Measurements from ENCODE around the gene LPA.
"Not testable (repeated sequence)": the region's sequence is repeated elsewhere in the genome, so short reads cannot be mapped to it uniquely, and the experiment has no call there.

LPA gene, protein sequence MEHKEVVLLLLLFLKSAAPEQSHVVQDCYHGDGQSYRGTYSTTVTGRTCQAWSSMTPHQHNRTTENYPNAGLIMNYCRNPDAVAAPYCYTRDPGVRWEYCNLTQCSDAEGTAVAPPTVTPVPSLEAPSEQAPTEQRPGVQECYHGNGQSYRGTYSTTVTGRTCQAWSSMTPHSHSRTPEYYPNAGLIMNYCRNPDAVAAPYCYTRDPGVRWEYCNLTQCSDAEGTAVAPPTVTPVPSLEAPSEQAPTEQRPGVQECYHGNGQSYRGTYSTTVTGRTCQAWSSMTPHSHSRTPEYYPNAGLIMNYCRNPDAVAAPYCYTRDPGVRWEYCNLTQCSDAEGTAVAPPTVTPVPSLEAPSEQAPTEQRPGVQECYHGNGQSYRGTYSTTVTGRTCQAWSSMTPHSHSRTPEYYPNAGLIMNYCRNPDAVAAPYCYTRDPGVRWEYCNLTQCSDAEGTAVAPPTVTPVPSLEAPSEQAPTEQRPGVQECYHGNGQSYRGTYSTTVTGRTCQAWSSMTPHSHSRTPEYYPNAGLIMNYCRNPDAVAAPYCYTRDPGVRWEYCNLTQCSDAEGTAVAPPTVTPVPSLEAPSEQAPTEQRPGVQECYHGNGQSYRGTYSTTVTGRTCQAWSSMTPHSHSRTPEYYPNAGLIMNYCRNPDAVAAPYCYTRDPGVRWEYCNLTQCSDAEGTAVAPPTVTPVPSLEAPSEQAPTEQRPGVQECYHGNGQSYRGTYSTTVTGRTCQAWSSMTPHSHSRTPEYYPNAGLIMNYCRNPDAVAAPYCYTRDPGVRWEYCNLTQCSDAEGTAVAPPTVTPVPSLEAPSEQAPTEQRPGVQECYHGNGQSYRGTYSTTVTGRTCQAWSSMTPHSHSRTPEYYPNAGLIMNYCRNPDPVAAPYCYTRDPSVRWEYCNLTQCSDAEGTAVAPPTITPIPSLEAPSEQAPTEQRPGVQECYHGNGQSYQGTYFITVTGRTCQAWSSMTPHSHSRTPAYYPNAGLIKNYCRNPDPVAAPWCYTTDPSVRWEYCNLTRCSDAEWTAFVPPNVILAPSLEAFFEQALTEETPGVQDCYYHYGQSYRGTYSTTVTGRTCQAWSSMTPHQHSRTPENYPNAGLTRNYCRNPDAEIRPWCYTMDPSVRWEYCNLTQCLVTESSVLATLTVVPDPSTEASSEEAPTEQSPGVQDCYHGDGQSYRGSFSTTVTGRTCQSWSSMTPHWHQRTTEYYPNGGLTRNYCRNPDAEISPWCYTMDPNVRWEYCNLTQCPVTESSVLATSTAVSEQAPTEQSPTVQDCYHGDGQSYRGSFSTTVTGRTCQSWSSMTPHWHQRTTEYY (N-terminal part only)

DNA sequence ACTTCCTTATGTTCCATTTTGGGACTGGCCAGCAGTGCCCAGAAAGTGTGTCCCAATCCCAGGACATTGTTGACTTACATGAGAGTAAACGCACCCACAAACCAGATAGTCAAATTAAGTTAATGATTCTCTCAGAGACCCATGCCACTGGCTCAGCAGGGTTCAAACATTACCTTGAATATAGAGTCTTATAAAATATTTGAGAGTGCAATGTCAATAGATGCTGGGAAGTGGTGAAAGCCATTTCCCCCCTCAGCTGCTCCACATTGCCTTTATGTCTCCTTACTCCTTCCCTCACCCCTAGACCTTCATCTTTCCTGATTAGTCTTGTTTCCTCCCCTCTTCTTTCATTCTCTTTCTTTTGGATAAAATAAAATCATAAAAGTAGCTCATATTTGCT is at the start of gene LPA:
LPA (minus strand) TSS at position 78 of the 400 bp plus-strand sequence; CDS start at position 17, 61 bp downstream.
- DNase-seq (ENCODE audit: low spot score), result not testable (repeated sequence)

DNA sequence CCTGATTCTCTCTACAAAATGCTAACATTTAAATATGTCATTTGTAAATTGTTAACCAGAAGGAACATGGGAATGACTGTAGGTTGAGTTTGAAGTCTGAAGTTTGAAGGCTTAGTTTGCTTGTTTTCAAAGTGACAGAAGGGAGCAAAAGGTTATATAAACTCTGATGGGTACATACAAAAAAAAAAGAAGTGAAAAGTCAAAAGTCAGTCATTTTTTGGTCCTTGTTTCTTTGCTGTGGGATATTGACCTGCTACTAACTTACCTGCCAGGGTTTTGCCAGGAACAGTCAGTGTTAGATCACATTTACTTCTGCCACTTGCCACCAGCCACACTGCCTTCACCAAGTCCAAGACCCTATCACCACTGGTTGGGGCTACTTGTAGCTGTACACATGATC is 44.9 kb upstream of the LPA start:
- not testable (repeated sequence) for DNase-seq (ENCODE audit: low spot score)

DNA sequence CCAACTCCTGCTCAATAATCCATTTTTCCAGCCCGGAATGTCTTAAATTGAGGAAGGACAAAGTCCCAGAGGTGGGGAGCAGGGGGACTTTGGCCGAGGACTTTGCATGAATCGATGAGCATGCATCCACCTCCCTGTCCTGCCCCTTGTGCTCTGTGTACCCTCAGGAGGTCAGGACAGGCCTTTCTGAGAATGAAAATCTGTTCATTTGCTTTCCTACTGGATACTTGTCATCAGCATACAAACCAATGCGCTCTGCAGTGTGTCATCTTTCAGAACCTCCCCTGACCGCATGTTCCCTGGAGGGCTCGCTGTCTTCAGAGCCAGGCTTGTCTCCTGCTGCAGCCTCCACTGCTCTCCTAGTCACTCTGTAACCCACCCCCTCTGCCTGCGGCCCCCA is 40.6 kb upstream of the LPA start:
- not testable (repeated sequence) for DNase-seq (ENCODE audit: low spot score)

DNA sequence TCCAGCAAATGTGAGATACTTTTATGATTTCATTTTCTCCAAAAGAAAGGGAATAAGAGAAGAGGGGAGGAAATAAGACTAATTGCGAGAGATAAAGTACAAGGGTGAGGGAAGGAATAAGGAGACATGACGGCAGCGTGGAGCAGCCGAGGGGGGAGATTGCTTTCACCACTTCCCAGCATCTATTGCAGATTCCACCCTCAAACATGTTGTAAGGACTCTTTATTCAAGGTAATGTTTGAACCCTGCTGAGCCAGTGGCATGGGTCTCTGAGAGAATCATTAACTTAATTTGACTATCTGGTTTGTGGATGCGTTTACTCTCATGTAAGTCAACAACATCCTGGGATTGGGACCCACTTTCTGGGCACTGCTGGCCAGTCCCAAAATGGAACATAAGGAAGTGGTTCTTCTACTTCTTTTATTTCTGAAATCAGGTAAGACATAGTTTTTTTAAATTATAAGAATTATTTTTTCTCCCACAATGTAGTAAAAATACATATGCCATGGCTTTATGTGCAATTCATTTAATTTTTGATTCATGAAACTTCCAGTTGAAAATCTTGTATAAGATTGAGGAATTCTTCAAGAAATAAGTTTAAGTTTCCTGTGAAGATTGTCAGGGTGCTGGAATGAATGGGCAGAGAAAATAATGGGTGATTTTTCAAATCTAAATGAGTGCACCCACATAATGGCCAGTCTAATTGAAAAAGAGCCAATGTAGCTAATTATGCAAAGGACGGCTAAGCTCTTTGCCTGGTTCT is 38.0 kb upstream of the LPA start, which contains the start of gene PLG:
PLG (plus strand) TSS at position 327 of the 763 bp plus-strand sequence; CDS start at position 388, 61 bp downstream.
- not testable (repeated sequence) for DNase-seq (ENCODE audit: low spot score)

DNA sequence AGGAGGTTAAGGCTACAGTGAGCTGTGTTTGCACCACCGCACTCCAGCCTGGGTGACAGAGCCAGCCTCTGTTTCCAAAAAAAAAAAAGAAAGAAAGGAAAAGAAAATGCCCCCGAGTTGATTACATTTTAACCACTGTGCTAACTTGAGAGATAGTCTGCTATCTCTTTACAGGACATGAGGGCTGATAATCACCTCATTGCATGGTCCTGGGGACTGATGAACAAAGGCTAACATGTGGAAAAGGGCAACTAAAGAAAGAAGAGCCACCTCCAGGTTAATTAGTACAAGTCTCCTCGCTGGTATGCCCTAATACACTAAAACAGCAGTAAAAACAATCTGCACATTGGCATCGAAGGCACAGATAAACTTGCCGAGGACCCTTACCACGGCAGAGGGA is 33.8 kb upstream of the LPA start:
- no peak for DNase-seq (ENCODE audit: low spot score)

DNA sequence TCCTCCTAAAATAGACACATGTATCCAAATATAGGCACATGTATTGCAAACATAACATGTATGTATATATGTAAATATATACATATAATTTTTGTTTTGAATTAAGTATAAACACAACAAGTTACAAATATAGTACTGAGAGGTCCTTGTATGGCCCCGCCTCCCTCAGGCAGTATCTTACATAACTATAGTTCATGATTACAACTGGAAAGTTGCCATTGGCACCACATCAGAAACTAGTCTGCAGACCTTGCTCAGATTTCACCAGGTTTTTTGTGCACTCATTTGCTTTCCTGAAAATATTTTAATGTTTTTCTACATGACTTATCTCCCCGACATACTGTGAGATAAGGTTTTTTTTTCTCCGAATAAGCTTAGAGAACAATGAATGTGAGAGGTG is 32.8 kb upstream of the LPA start:
- not testable (repeated sequence) for DNase-seq (ENCODE audit: low spot score)

DNA sequence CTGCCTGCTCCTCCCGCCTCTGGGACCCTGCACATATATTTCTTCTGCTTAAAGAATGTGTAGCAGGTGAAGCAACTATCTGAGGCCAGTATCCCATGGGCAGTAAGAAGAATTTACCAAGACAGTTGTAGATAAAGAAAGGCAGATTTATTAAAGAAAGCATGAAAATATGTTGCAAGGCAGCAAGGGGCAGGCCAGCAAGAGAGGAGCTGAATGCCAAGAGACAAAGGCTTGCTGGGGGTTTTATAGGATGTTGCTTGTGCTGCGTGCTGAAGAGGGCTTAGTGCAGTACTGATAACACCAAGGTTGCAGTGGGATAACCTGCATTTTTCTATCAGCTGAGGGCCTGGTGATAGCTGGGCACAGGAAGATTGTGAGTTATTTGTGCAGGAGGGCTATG is 31.5 kb upstream of the LPA start:
- not testable (repeated sequence) for DNase-seq (ENCODE audit: low spot score)

DNA sequence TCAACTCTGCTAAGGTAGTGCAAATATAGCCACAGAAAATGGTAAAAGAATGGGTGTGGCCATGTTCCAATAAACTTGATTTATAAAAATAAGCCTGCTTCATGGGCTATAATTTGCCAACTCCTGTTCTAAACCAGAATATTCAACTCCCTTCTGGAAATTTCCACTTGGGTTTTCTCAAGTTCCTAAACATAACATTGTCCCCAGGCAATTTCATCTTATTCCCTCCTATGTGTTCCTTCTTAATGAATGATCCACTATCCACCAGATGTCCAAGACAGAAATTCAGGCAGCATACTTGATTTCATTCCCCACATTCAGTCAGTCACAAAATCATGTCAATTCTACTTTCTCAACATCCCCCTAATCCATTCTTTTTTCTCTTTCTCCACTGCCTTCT is 30.9 kb upstream of the LPA start:
- not testable (repeated sequence) for DNase-seq (ENCODE audit: low spot score)

DNA sequence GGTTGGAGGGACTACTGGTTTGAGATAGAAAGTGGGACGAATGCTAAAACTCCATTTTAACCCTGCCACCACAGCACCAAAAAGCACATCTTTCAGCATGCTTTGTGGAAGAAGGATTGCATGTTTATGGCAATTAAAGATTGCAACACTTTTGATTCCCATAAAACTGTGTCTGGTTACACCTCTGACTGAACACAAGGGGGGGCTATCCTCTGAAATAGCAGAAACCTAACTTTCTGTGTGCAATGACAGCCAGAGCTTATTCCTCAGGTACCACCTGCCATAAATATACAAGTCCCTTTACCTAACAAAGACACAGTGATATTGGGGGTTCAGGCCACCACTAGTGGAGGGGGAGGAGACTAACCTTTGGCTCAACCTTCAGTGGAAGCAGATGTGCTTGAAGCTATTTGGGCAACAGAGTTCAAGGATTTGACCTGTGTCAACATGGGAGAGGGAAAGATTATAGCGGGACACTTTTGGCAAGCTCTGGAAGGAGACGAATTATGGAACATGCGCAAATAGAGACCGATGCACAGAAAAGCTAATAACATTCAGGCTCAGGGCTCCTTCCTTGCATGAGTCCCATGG is 28.4 kb upstream of the LPA start:
- DNase-seq (ENCODE audit: low spot score), result no peak

DNA sequence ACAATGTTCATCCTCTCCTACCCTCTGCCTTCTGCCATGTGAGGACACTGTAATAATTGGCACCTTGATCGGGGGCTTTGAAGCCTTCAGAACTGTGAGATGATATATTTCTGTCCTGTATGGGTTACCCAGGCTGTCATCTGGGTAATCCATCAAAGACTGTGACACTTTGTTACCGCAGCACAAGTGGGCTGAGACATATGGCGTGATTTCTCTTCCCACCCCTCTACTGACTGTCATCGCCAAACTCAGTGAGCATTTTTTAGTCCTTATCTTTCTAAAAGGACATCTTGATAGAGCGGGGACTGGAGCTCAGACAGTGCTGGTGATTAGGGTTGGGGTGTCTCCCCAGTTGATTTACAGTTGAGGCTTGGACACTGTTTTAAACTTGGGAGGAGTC is 27.5 kb upstream of the LPA start:
- DNase-seq (ENCODE audit: low spot score), result no peak

DNA sequence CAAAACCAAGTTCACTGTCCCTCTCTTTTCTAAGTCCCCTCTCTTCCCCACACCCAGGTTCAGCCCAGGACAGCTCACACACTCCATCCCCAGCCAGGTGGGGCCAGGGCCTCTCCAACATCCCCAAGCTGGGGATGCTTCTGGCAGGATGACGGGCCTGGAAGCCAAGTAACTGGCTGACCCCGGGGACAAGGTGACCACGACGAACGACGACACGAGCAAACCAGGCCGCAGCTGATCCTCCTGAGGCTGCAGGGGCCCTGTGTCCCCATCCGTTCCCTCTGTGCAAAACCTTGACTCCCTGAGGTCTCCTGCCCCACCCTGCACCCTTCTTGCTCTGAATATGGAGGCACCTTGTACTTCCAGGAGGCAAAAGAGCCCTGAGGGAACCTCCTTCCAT is 26.4 kb upstream of the LPA start:
- no peak for DNase-seq (ENCODE audit: low spot score)

DNA sequence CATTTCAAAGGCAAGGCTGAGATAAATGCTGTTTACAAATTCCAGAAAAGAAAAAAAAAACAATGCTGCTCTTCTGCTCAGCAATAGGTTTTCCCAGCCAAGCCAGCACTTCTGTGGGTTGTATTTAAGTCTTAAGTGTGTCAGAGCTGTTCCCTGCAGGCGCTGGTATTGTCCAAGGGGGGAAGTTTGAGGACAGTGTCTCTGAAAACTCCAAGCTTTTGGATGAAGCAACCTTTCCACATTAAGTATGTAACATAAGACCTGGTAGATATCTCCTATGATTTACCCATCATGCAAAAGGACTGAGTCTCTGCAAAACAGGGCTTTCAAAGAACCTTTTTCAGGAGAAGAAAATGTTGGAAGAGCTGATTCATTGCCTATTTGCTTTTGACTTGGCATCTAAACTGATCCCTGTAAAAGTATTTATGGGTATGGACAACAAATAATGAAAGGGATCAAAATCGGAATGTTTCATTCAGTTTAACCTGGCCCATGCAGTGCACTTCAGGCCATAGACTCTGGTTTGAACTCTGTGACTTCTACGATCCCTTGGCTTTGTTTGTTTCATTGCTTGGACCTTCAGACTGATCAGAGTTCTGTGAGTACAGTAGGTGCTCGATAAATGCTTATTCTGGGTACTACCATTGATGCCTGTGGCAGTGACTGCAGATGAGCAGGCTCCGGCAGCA is 21.8 kb upstream of the LPA start:
- DNase-seq (ENCODE audit: low spot score), result no peak

DNA sequence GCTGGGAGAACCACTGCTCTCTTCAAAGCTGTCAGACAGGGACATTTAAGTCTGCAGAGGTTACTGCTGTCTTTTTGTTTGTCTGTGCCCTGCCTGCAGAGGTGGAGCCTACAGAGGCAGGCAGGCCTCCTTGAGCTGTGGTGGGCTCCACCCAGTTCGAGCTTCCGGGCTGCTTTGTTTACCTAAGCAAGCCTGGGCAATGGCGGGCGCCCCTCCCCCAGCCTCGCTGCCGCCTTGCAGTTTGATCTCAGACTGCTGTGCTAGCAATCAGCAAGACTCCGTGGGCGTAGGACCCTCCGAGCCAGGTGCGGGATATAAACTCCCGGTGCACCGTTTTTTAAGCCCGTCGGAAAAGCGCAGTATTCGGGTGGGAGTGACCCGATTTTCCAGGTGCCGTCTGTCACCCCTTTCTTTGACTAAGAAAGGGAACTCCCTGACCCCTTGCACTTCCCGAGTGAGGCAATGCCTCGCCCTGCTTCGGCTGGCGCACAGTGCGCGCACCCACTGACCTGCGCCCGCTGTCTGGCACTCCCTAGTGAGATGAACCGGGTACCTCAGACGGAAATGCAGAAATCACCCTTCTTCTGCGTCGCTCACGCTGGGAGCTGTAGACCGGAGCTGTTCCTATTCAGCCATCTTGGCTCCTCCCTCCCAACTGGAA is 21.2 kb upstream of the LPA start:
- DNase-seq (ENCODE audit: low spot score), result not testable (repeated sequence)

DNA sequence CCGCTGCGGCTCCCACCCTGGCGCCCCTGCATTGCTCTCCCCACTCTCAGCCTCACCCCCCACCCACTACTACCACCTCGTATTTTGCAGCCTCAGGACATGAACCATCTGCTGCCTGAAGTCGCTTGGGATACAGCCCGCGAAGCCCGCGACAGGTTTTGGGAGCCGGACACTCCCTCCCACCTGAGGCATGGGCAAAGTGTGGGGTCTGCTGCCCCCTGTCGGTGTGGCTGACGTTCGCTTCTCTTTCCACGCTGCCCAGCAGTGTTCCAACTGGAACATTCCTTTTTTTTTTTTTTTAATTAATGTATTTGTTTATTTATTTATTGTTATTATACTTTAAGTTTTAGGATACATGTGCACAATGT is 15.3 kb upstream of the LPA start:
- peak; percentile 52 for DNase-seq (ENCODE audit: low spot score)

DNA sequence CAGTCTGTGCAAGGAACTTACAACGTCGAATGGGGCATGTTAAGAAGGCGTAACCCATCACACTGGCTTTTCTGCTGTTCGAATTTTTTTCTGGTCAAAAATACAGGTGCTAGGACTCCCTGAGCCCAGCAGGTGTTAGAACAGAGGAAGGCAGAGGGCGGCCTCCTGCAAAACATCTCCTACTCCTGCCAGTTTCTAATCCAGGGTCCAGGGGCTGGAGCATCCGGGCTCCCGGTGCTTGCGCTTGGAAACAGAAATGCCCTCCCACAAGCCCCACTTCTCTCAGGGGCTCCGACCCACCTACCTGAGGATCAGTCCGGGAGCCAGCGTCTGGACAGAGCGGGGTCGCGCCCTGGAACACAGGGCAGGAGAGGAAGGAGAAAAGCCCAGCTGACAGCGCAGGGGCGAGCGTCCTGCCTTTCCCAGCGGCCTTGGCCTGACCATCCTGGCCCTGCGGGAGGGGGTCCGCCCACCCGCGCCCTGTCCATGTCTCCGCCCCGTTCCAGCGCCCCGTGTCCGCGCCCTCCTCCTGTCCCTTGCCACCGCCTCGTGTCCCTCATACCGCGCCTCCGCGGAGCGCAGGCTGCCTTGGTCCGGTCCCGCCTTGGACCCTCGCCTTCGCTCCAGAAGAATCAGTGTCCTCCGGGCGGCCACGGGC is 14.8 kb upstream of the LPA start:
- peak; percentile 50 for DNase-seq (ENCODE audit: low spot score)

DNA sequence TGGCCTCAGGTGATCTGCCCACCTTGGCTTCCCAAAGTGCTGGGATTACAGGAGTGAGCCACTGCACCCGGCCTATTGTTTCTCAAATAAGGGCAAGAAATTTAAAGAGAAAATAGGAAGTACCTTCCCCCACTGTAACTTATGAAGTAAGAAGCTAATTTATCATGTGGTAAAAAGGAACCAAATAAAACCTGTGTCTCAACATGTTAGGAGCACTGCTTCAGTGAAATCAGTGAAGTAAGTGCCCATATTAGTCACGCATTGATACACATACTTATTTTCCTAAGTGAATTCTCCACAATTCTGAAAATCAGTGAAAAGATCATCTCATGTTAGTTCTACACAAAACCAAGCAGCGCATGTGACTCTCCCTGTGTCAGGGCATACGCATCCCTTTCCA is 14.2 kb upstream of the LPA start:
- no peak for DNase-seq (ENCODE audit: low spot score)

DNA sequence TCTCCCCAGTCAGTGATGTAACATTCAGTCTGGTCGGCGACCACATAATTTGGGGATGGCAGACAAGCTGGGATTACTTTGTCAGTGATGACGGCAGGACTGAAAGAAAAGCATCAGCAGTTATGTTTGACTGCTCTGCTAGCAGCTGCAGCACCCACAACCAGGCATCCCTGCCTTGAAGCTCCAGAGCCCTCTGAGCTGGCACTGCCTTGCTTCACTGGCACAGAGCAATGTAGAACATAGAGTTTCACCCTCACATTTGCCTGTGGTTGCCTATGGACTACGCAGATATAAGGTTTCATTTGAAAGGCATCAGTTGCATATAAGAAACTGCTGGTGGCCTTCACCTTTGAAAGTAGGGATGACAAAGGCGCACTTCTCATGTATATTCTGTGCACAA is 12.3 kb upstream of the LPA start:
- DNase-seq (ENCODE audit: low spot score), result not testable (repeated sequence)

DNA sequence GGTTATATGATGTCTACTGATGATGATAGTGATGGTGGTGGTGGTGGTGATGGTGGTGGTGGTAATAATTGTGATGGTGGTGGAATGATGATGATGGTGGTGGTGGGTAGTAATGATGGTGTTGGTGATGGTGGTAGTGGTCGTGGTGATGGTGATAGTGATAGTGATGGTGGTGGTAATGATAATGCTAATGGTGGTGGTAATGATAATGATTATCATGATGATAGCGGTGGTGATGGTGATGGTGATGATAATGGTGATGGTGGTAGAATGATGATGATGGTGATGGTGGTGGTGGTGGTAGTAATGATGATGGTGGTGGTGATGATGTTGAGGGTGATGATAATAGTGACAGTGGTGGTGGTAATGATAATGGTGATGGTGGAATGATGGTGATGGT is 4.5 kb upstream of the LPA start:
- DNase-seq (ENCODE audit: low spot score), result no peak

Data from ecto neural progenitor cell (in vitro differentiated cells).